ENCODE measurements around the gene SEC24B. TPM values are rescaled to one million over a fixed set of nuclear protein-coding genes. Genes with fewer than 3 reads are reported as not detected.

SEC24B gene
- total RNA-seq, 1 experiment from 2014 or later = 27.1 TPM

- Histone ChIP-seq H3K27me3 (ENCODE audit: insufficient read depth, low read length) (no peaks in the 10 kb centered on the region), H2BK15ac (ENCODE audit: low read depth, low read length) (no peak overlapping the region), H2AFZ (ENCODE audit: low read length) (no peak overlapping the region), H3K56ac (ENCODE audit: insufficient read length, low read depth, low read length) (no peak overlapping the region), H3K4me1 (ENCODE audit: insufficient read depth, low read length) (no peaks in the 10 kb centered on the region), H3K9ac (ENCODE audit: extremely low read depth, insufficient read length, low read length) (no peak overlapping the region), H3K23ac (ENCODE audit: insufficient read length, low read depth, low read length) (no peak overlapping the region), H2BK5ac (ENCODE audit: insufficient read length, low read length) (no peak overlapping the region), H3K27ac (ENCODE audit: insufficient read length, low read depth, low read length) (no peak overlapping the region), H3K9me3 (ENCODE audit: control insufficient read depth, low read depth, low read length) (no peaks in the 10 kb centered on the region), H2AK5ac (ENCODE audit: insufficient read length, low read length) (no peak overlapping the region), H3T11ph (ENCODE audit: low read length) (no peak overlapping the region), H2BK20ac (ENCODE audit: low read depth, low read length, poor library complexity, severe bottlenecking) (no peak overlapping the region), H2BK12ac (ENCODE audit: insufficient read length, low read depth, low read length) (no peak overlapping the region), H4K20me1 (ENCODE audit: control insufficient read depth, insufficient read depth, insufficient read length) (no peaks in the 10 kb centered on the region), H3K4ac (ENCODE audit: low read depth, low read length) (no peak overlapping the region), H3K23me2 (ENCODE audit: insufficient read length, low read depth, low read length, poor library complexity, severe bottlenecking) (no peaks in the 10 kb centered on the region), H4K91ac (ENCODE audit: insufficient read length, low read depth, low read length) (no peak overlapping the region), H3K79me2 (ENCODE audit: insufficient read depth, low read length) (no peaks in the 10 kb centered on the region; the same call in 1 of the 2 replicates), H3K4me2 (ENCODE audit: insufficient read depth, insufficient read length, low read length) (no peak overlapping the region), H4K5ac (ENCODE audit: insufficient read length, low read depth, low read length) (no peak overlapping the region), H3K18ac (ENCODE audit: insufficient read length, low read depth, low read length) (no peak overlapping the region), H3K14ac (ENCODE audit: insufficient read depth, low read length) (no peak overlapping the region), H4K8ac (replicated peaks; ENCODE audit: insufficient read length, low read depth, low read length) (no peak overlapping the region), H2BK120ac (ENCODE audit: low read depth, low read length, poor library complexity, severe bottlenecking) (no peak overlapping the region), H3K79me1 (ENCODE audit: insufficient read depth, low read depth, low read length, poor library complexity, severe bottlenecking) (no peaks in the 10 kb centered on the region)
- TF ChIP-seq CTCF (conservative IDR thresholded peaks at IDR 0.05) = no peak
- no peak overlapping the region for H3K4me3 Mint-ChIP-seq
- H3K9me3 Mint-ChIP-seq = no peaks in the 10 kb centered on the region
- DNase-seq = no peak
- peaks cover 6 to 7% of the 10 kb centered on the region in 2 experiments for H3K4me1 Mint-ChIP-seq
- peaks cover 8 to 32% (median 23%) of the 10 kb centered on the region in 3 experiments; a peak in 6 of 7 replicates for H3K36me3 Mint-ChIP-seq (ENCODE audit: insufficient read depth in 1 of 3, low read depth in 3 of 3)
- no peaks in the 10 kb centered on the region for H3K27me3 Mint-ChIP-seq (ENCODE audit: low read depth)
- H3K27ac Mint-ChIP-seq = no peak overlapping the region; a peak in 1 of 7 replicates
These were observed 36.3 kb downstream of the SEC24B start for GRCh38 chr4:109469915-109470314.

Data from H9 (cell line).